Kidney epithelial cell (primary cell): Measurements from ENCODE around the gene RPL10. TPM values are rescaled to one million over a fixed set of nuclear protein-coding genes. Genes with fewer than 3 reads are reported as not detected.
A peak's percentile ranks its signal among the peaks of the same experiment; 100 is the strongest.

Experiments used
- DNase-seq: peaks from one replicate; pipeline ENCODE4 v3.0.0-alpha.2; 2010; ENCODE audit warnings: low read depth
- H3K27me3 ChIP-seq: 2 replicates; pipeline ENCODE4 v1.6.0; 2011; ENCODE audit warnings: low read length; ENCODE audit not compliant: control insufficient read depth, insufficient read depth
- H3K36me3 ChIP-seq: 2 replicates; pipeline ENCODE4 v1.5.1; 2011; ENCODE audit warnings: low read length; ENCODE audit not compliant: control insufficient read depth, insufficient read depth
- H3K4me3 ChIP-seq: 2 replicates; pipeline ENCODE4 v1.5.1; 2011; ENCODE audit warnings: low read depth, mild to moderate bottlenecking, control low read depth, low read length
- total RNA-seq: library from RNA; depleted of rRNA; stranded (reverse); fragments of >200 nt; gene quantifications from 2 replicates; pipeline ENCODE4 v1.2.3, GENCODE V29; 2015
- TF ChIP-seq, protein P1 (sequence below): IDR thresholded peaks from 2 replicates; pipeline ENCODE4 v1.5.1; 2011; ENCODE audit warnings: mild to moderate bottlenecking, moderate library complexity, low read length, control low read depth, inconsistent platforms; ENCODE audit not compliant: insufficient read depth, poor library complexity, severe bottlenecking

The RPL10 gene
- total RNA-seq, 1 donor from 2014 or later, result 8,307 TPM

DNA sequence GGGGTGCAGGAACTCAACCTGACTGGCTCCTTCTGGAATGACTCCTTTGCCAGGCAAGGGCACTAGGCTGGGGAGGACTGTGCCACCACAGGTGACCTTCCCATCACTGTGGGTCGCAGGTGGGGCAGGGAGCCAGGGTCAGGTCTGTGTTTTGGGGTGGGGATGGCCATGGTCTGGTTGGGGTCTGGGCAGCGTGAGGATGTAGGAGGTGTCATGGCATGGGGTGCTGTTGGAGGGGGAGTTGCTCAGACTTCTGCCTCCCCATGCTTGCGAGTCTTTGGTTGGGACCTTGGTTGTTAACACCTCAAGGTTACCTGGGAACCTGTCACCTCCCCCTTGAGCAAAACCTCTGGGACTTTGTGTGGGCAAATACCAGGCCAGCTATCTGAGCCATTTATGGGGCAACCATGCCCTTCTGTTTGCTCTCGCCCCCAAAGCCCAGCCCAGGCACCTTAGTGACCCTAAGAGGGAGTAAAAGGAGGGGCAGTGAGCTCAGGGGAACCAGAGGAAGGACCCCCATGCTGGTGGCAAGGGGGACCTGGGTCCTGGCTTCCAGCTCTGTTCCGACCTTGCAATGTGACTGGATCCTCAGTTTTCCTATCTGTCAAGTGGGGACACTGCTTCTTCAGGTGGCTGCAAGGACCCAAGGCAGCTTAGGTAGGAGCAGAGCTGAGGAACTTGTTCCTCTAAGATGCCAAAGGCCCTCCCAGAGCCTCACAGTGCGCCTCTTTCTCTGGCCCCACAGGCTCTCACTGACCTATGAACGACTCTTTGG, 36.4 kb downstream of the RPL10 start:
- no peaks in the 10 kb centered on the region for H3K36me3 ChIP-seq
- TF ChIP-seq, protein P1, sequence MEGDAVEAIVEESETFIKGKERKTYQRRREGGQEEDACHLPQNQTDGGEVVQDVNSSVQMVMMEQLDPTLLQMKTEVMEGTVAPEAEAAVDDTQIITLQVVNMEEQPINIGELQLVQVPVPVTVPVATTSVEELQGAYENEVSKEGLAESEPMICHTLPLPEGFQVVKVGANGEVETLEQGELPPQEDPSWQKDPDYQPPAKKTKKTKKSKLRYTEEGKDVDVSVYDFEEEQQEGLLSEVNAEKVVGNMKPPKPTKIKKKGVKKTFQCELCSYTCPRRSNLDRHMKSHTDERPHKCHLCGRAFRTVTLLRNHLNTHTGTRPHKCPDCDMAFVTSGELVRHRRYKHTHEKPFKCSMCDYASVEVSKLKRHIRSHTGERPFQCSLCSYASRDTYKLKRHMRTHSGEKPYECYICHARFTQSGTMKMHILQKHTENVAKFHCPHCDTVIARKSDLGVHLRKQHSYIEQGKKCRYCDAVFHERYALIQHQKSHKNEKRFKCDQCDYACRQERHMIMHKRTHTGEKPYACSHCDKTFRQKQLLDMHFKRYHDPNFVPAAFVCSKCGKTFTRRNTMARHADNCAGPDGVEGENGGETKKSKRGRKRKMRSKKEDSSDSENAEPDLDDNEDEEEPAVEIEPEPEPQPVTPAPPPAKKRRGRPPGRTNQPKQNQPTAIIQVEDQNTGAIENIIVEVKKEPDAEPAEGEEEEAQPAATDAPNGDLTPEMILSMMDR, result no peak
- DNase-seq, result no peak

DNA sequence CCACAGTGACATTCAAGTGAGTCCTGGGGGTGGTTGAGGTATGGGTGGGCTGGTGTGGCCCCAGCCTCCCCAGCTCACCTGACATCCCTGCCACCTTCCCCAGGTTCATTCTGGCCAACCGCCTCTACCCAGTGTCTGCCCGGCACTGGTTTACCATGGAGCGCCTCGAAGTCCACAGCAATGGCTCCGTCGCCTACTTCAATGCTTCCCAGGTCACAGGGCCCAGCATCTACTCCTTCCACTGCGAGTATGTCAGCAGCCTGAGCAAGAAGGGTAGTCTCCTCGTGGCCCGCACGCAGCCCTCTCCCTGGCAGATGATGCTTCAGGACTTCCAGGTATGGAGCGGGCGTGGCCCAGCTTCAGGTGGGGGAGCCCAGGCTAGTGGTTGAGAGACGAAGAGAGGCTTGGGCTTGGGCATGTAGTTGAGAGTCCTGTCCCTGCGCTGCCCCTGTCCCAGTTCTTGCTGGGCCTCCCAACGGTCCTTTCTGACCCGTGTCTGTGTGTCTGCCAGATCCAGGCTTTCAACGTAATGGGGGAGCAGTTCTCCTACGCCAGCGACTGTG, 37.1 kb downstream of the RPL10 start:
- DNase-seq, result no peak

More for the DNA sequence above, 36.4 kb downstream of the RPL10 start:
- Histone ChIP-seq H3K4me3 (no peak overlapping the region), H3K27me3 (no peaks in the 10 kb centered on the region)

DNA sequence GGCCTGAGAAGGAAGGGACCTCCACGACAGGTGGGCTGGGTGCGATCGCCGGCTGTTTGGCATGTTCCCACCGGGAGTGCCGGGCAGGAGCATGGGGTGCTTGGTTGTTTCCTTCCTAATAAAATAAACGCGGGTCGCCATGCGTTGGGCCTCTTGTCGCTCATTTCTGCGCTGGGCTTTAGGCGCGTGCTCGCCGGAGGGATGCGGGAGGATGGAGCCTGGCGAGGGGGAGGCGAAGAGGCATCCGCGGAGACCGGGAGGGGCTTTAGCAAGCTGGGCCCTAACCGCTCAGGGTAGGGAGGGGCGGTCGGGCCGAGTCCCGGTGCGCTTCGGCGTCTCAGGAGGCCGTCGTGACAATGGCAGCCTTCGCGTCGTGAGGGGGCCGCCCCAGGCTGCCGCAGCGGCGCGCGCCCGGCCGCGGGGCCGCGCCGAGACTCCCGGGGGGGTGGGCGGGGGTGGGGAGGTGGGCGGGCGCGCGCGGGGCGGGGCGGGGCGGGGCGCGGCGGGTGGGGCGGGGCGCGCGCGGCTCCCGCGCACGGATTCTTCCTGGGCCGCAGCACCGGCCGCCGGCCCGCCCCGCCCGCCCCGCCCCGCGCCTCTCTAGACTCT, 38.3 kb downstream of the RPL10 start:
- Histone ChIP-seq H3K4me3 (peak overlapping the region; percentile 71), H3K27me3 (no peaks in the 10 kb centered on the region), H3K36me3 (no peaks in the 10 kb centered on the region)
- TF ChIP-seq, protein P1, result no peak
- no peak for DNase-seq

More for the DNA sequence above, 37.1 kb downstream of the RPL10 start:
- Histone ChIP-seq H3K27me3 (no peaks in the 10 kb centered on the region), H3K36me3 (no peaks in the 10 kb centered on the region), H3K4me3 (no peak overlapping the region)
- TF ChIP-seq, protein P1, result no peak

DNA sequence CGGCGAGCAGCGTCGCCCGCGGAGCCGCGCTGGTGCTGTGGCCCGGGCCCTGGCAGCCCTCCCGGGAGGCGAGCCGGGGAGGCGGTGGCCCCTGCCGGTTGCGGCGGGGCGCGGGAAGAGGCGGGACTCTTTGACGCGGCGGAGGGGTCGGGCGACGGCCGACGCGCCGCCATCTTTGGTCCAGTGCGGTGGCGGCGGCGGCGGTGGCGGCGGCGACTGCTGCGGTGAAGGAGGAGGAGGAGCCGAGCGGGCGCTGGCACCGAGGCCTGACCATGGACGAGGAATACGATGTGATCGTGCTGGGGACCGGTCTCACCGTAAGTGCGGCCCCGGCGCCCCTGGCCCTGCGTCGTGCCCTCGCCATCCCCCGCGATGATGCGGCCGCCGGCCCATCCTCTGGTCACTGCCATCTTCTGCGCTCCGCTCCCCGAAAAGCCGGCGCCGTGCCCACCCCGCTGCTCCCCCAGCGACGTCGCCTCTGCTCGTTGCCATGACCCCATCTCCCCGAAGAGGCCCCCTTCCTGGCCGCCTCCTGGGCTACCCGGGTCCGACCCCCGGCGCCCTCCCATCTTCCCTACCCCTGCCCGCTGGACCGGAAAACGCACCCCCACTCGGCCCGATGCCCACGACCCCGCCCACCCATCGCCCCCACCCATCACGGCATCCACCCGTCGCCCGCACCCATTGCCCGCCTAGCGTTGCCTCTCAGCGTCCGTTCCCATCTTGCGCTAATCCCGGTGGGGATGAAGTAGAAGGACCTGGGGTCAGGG, 39.0 kb downstream of the RPL10 start, which contains the start of gene GDI1:
TSS of gene GDI1 (plus strand) at position 172 of the 770 bp plus-strand sequence. CDS start at position 273, 101 bp downstream.
- DNase-seq, result no peak
- Histone ChIP-seq H3K36me3 (no peaks in the 10 kb centered on the region), H3K27me3 (no peaks in the 10 kb centered on the region), H3K4me3 (peak within 1 kb of the TSS; percentile 71)
- TF ChIP-seq, protein P1, result no peak

DNA sequence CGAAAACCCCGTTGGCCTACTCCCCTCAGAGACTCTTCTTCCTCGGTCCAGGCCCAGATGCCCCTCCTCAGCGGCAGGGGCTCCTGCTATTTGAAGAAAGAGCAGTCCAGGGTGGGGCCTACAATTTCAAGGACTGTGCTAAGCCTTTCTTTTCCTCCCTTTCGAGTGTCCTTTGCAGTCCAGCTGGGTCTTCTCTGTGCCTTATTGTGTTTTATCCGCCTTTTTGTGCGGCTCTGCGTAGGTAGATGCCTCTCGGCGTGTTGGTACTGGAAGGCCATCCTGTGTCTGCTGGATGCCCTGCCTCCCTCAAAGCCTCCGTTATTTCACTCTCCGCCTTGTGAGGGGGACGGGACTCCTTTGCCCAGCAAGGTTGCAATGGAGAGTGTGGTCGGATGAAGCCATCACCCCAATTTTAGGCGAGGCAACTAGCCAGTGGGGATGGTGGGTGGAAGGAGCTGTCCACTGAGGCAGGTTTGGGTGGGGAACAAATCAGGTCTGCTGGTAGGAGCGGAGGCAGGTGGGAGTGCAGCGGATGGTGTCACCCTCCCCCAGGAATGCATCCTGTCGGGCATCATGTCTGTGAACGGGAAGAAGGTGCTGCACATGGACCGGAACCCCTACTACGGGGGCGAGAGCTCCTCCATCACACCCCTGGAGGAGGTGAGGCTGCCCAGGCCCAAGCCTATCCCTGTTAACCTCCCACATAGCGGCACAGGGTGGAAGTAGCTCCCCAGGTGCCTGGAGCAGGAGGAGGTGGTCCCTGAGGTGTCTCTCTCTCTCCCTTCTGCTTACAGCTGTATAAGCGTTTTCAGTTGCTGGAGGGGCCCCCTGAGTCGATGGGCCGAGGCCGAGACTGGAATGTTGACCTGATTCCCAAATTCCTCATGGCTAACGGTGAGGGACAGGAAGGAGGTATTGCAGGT, 40.1 kb downstream of the RPL10 start:
- TF ChIP-seq, protein P1, result no peak
- no peak for DNase-seq
- Histone ChIP-seq H3K27me3 (no peaks in the 10 kb centered on the region), H3K4me3 (peak overlapping the region; percentile 71), H3K36me3 (no peaks in the 10 kb centered on the region)
